CD1c-positive myeloid dendritic cell (primary cell): ENCODE data around the gene ARHGAP35.
"Not testable (repeated sequence)": the region's sequence is repeated elsewhere in the genome, so short reads cannot be mapped to it uniquely, and the experiment has no call there.

Experiments
- DNase-seq: peaks from one replicate; pipeline ENCODE4 v3.0.0-alpha.2; 2016; ENCODE audit errors: extremely low spot score

Gene ARHGAP35

DNA sequence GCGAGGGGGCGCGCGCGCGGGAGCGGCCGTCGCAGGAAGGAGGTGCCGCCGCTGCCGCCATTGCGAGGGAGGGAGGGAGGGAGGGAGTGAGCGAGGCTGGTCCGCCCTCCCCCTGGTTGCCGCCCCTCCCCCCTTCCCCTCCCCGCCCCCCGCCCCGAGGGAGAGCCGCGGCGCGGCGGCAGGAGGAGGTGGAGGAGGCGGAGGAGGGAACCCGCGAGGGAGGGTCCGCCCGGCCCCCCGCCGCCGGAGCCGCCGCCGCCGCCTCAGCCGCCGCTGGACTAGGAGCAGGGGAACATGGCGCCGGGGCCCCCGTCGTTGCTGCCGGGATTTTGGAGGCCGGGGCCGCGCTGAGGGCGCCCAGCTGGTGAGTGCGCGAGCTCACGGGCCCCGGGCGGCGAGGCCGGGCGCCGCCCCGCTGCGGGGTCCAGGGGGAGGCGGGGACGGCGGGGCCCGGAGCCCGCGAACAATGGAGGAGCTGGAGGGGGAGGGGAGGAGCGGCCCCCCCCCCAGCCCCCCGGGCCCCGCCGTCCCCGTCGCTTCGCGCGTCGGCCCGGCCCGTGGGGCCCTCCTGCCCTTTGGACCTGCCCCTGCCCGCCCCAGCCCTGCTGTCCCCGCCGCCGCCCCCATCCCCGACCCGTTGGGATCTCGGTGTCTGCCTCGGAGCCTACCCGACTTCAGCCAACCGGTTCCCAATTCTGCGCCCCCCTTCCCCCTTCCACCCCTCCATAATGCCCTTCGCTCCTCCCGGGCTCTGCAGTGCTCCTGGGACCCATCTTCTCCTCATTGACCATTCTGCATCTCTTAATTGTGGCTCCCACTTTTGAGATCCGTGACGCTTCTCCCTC, at the start of gene ARHGAP35:
ARHGAP35 (plus strand) TSS at position 152 of the 845 bp plus-strand sequence. CDS start 57,679 bp downstream, outside the sequence.
- DNase-seq: no peak

DNA sequence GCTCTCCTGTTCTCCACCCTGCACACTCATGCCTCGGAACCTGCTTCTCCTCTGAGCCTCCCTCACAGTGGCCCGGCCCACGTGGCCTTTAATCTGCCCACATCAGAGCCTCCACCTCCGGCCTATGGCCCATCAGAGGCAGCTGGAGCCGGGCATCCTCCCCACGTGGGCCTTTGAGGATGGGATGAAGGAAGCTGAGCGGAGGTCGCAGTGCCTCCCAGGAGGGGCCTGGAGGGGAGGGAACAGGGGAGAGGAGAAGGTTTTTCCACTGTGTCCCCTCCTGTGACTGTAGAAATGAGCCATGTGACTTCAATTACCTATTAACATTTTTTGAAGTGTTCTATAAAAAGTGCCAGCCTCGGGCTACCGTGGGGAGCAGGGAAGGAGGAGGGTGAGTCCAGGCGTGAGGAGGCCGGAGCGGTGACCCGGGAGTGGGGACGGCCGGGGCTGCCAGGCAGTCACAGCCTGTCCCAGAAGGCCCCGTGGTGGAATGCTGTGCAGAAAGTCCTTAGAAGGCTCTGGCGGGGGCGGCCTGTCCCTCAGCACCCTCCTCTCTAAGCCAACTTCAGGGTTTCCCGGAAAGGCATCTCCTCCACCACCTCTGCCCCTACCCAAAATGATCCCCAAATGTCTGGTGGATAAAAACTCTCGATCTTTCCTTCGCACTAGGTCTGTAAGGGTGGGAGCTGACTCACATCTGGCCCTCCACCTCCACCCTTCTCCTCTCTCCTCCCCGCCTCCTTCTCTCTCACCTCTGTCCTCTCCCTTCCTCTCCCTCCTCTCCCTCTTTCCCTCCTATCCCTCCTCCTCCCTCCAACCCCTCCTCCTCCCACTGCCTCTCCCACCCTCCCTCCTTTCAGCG, 47.6 kb upstream of the ARHGAP35 start:
- DNase-seq: no peak

DNA sequence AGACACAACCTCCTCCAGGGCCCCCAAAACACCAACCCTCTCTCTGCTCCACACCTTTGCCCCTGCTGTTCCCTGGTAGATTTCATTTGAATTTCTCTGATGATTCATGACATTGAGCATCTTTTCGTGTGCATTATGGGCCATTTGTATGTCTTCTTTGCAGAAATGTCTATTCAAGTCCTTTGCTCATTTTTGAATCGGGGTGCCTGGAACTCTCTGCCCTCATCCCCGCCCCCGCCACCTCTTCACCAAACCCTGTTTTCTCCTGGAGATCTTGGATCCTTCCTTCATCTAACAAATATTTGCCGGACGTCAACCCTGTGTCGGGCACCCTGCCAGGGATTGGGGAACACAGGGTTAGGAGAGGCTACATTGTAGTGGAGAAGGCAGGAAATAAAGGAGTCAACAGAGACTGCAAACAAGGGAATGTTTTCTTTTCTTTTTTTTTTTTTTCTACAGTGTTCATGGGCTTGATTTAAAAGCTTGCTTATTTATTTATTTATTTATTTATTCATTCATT, 46.9 kb upstream of the ARHGAP35 start:
- no peak for DNase-seq

GRCh38 chr19:46815833-46816627, 44.8 kb upstream of the ARHGAP35 start:
- DNase-seq: no peak

DNA sequence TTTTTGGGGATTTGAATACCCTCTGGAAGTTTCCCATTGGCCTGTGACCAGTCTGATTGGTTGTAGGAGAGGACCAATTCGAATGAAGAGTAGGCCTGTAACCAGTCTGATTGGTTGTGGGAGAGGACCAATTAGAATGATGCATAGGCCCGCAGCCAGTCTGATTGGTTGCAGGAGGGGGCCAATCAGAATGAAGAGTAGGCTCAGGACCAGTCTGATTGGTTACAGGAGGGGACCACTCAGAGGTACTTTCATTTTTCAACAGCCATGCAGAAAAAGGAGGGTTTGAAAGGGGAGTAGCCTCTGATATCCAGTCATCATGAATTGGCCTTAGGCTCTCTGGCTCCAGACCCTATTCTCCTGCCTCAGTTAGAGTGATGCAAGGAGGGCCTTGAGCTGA, 42.0 kb upstream of the ARHGAP35 start:
- no peak for DNase-seq

- DNase-seq: peak; percentile 67
These were observed 39.0 kb upstream of the ARHGAP35 start for GRCh38 chr19:46821512-46822409.

GRCh38 chr19:46822410-46822787, 38.4 kb upstream of the ARHGAP35 start:
- not testable (repeated sequence) for DNase-seq

GRCh38 chr19:46823049-46823448, 37.7 kb upstream of the ARHGAP35 start:
- DNase-seq: no peak

DNA sequence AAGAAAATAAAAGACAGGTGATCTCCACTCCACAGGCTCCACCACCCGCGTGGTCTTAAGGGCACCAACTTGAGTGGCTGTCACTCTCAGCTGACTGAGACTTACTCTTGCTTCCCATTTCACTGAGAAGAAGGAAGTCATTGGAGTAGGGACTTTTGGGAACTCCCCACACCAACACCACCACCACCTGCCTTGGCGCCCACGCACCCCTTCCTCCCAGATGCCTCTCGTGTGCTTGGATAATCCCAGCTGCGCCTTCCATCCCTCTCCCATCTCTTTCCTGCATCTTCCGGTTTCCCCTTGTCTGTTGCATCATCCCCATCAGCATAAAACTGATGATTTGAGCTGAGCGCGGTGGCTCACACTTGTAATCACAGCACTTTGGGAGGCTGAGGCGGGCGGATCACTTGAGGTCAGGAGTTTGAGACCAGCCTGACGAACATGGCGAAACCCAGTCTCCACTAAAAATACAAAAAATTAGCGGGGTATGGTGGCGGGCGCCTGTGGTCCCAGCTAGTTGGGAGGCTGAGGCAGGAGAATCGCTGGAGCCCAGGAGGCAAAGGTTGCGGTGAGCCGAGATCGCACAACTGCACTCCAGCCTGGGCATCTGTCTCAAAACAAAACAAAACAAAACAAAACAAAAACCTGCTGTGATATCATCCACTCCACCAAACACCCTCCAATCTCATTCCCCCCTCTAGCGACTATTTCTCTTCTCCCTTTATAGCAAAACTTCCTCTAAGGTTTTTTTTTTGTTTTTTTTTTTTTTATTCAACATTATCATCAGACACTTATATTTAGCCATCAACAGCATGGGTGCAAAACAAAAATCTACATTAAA, 35.7 kb upstream of the ARHGAP35 start:
- peak; percentile 93 for DNase-seq

- no peak for DNase-seq
These were observed 35.1 kb upstream of the ARHGAP35 start for GRCh38 chr19:46825731-46826055.

DNA sequence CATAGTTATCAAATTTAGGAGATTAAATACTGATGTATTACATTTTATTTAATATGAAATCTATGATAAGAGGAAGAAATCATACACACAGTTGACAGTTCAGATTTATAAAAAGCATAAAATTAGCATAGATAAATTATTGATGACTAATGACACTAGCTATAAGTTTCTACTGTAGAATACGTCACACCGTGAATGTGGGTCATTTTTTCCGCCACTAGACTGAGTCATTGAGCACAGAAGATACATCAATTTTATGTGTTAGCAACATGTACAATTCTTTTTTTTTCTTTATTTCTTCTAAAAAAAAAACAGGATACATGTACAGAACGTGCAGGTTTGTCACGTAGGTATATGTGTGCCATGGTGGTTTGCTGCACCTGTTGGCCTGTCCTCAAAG, 32.3 kb upstream of the ARHGAP35 start:
- no peak for DNase-seq

DNA sequence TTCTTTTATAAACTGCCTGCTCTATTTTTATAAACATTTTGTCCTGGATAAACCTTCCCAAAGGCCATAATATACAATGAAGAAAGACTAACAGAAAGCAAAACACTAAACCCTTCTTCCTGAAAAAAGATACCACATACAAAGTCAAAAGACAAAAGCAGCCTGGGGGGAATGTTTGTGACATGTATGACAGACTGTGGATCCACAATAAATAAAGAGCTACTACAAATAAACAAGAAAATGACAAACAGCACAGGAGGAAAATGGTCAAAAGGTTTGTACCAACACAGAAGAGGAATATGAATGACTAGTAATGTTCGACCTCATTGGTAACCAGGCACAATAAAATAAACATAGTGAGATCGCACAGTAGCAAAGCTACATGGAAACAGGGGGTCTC, 29.9 kb upstream of the ARHGAP35 start:
- no peak for DNase-seq

DNA sequence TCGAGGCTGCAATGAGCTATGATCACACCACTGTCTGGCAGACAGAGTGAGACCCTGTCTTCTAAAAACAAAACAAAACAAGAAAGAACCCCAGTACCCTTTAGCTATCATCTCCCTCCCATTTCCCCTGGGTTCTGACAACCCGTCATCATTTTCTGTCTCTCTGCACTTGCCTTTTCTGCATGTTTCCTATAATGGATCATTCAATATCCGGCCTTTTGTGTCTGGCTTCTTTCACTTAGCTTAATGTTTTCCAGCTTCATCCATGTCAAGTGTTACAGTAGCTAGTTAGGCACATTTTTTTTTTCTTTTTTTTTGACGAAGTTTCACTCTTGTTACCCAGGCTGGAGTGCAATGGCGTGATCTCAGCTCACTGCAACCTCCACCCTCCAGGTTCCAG, 26.7 kb upstream of the ARHGAP35 start:
- no peak for DNase-seq

DNA sequence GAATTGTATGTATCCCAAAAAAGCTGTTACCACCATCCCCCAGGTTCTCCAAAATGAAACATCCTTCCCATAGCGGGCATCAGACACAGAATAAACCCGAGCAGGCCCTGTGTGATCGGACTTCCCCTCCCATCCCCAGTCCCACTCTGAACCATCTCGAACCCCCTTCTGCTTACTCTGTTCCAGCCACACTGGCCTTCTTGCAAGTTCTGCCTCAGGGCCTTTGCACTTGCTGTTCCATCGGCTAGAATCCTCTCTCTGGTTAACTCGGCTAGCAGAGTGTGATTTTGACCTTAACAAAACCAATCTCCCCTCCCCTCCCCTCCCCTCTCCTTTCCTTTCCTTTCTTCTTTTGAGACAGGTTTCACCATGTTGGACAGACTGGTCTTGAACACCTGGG, 25.8 kb upstream of the ARHGAP35 start:
- no peak for DNase-seq

GRCh38 chr19:46838160-46838559, 22.6 kb upstream of the ARHGAP35 start:
- DNase-seq: no peak

DNA sequence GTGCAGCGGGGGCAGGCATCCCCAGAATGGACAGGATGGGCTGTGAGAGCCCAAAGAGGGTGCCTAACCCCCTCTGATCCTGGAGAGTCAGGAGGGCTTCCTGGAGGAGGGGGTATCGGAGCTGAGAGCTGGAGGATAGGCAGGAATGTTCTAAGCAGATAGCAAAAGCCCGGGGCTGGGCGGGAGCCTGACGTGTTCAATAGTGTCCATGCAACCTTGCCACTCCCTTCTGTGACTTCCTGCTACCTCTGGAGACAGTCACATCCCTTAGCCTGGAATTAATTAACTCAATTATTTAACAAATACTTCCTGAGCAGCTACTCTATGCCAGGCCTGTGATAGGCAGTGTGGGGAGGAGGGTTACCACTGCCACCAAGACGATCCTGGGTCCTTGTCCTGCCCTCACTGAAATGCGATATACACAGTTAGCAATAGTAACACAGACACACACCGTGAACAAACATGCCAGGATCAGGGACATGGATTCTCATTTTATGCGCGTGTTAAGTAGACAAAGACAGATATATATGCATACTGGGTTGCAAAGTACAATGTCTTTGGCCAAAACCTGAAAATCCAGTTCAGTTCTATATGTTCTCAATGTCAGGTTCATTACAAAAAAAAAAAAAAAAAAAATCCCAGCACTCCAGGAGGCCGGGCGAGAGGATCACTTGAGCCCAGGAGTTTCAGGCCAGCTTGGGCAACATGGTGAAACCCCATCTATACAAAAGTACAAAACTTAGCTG, 20.9 kb upstream of the ARHGAP35 start:
- DNase-seq: no peak

GRCh38 chr19:46840498-46840942, 20.3 kb upstream of the ARHGAP35 start:
- DNase-seq: peak; percentile 70

DNA sequence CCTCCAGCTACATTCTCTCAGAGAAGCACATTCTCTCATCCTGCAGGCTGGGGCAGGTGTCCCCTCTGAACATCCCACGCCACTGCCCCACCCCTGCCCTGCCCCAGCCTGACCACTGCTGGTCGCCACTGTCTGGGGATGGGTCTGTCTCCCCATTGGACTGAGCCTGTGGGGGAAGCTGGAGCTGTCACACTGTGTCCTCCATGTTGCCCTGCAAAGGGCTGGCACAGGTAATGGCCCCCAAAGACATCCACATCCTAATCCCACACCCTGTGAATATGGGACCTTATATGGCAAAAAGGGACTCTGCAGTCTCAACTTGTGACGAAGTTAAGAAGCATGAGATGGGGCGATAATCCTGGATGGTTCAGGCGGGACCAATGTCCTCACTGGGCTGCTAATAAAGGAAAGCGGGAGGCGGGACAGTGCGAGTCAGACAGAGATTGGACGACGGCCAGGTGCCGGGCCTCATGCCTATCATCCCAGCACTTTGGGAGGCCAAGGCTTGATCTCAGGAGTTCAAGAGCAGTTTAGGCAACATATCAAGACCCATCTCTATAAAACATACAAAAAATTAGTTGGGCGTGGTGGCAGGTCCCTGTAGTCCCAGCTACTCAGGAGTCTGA, 19.2 kb upstream of the ARHGAP35 start:
- DNase-seq: no peak

DNA sequence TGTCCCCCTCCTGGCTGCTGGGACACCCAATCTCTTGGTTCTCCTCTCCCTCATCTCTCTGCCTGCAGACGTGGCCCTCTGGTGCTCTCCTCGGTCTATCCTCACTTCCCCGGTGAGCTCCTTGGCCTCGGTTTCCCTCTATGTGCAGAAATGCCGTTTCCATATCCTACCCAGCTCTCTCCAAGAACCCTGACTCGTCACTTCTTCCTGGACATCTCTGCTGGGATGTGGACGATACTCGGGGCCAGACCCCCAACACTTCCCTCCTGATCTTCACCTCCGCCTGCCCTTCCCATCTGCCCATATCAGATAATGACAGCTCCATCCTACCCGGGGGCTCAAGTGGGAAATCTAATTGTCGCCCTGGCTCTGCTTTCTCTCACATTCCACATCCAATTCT, 18.0 kb upstream of the ARHGAP35 start:
- no peak for DNase-seq
